PC-3 (cell line): ENCODE measurements around the gene COL1A1. TPM values are rescaled to one million over a fixed set of nuclear protein-coding genes. Genes with fewer than 3 reads are reported as not detected.

Experiments used
- ATAC-seq: fragments of 200-7000 bp; cut with Tn5 transposase; 2 replicates; pipeline ENCODE4 v1.9.1; 2020; ENCODE audit warnings: mild to moderate bottlenecking, moderate library complexity
- BruUV-seq: library from RNA; stranded (reverse); fragments of 400-500 nt; replicated peaks from 2 replicates; lab custom pipeline; 2021; lab: Mats Ljungman, UMichigan
- CTCF ChIA-PET: fragments of 300-600 bp; sonication (Branson Sonifier 250); formaldehyde crosslinking; loops from one replicate; lab custom pipeline; 2022; ENCODE audit warnings: antibody characterized with exemption; lab: Charles Lee
- POLR2A ChIA-PET: fragments of 300-600 bp; sonication (Branson Sonifier 250); formaldehyde crosslinking; loops from one replicate; lab custom pipeline; 2022; ENCODE audit warnings: antibody characterized with exemption; ENCODE audit not compliant: unreplicated experiment; lab: Charles Lee
- DNase-seq: peaks from one replicate; pipeline ENCODE4 v3.0.0-alpha.2; 2015
- H2AFZ ChIP-seq: fragments of 300-600 bp; sonication (generic); 2 replicates; pipeline ENCODE4 v1.6.0; 2016; ENCODE audit warnings: antibody characterized with exemption, low read length
- H3F3A ChIP-seq: fragments of 300-600 bp; sonication (generic); one replicate; pipeline ENCODE4 v1.6.0; 2017; ENCODE audit warnings: antibody characterized with exemption, low read length, control low read depth, mild to moderate bottlenecking; ENCODE audit not compliant: unreplicated experiment
- H3K27ac ChIP-seq: fragments of 300-600 bp; sonication (generic); 2 replicates; pipeline ENCODE4 v1.5.1; 2016; ENCODE audit warnings: mild to moderate bottlenecking, low read length
- H3K27me3 ChIP-seq: fragments of 300-600 bp; sonication (generic); 2 replicates; pipeline ENCODE4 v1.6.1; 2016; ENCODE audit warnings: low read length, mixed read lengths
- H3K36me3 ChIP-seq: fragments of 300-600 bp; sonication (generic); 2 replicates; pipeline ENCODE4 v1.6.1; 2016; ENCODE audit warnings: low read depth, mixed run types, low read length, mixed read lengths
- H3K4me1 ChIP-seq: fragments of 300-600 bp; sonication (generic); 2 replicates; pipeline ENCODE4 v1.5.1; 2016; ENCODE audit warnings: low read length; ENCODE audit not compliant: insufficient read depth
- H3K4me2 ChIP-seq: fragments of 300-600 bp; sonication (generic); 2 replicates; pipeline ENCODE4 v1.6.0; 2016; ENCODE audit warnings: low read length
- H3K4me3 ChIP-seq: fragments of 300-600 bp; sonication (generic); 2 replicates; pipeline ENCODE4 v1.5.1; 2016; ENCODE audit warnings: mild to moderate bottlenecking, low read length, mixed read lengths
- H3K79me2 ChIP-seq: fragments of 300-600 bp; sonication (generic); 2 replicates; pipeline ENCODE4 v1.6.1; 2017; ENCODE audit warnings: low read length, mixed read lengths
- H3K9ac ChIP-seq: fragments of 300-600 bp; sonication (generic); 2 replicates; pipeline ENCODE4 v1.6.0; 2016; ENCODE audit warnings: mild to moderate bottlenecking, low read length
- H3K9me2 ChIP-seq: fragments of 300-600 bp; sonication (generic); replicated peaks from 2 replicates; pipeline ENCODE4 v1.6.1; 2016; ENCODE audit warnings: mixed run types, low read length, mixed read lengths
- H3K9me3 ChIP-seq: fragments of 300-600 bp; sonication (generic); 2 replicates; pipeline ENCODE4 v1.6.1; 2016; ENCODE audit warnings: low read length, mixed read lengths
- H4K20me1 ChIP-seq: fragments of 300-600 bp; sonication (generic); 2 replicates; pipeline ENCODE4 v1.6.1; 2016; ENCODE audit warnings: low read length, mixed read lengths
- CTCF ChIP-seq: fragments of 300-600 bp; sonication (generic); conservative IDR thresholded peaks from 2 replicates; pipeline ENCODE4 v1.5.1; 2017; ENCODE audit warnings: antibody characterized with exemption, low read depth, mild to moderate bottlenecking, low read length
- EZH2 ChIP-seq: fragments of 300-600 bp; sonication (generic); IDR thresholded peaks from one replicate; pipeline ENCODE4 v1.6.1; 2017; ENCODE audit warnings: antibody characterized with exemption, mild to moderate bottlenecking, low read length; ENCODE audit not compliant: unreplicated experiment
- EZH2phosphoT487 ChIP-seq: fragments of 300-600 bp; sonication (generic); IDR thresholded peaks from 2 replicates; pipeline ENCODE4 v1.6.1; 2018; ENCODE audit warnings: mild to moderate bottlenecking, antibody characterized with exemption, low read length, borderline replicate concordance
- intact Hi-C: fragments of 100-400 bp; cut with micrococcal nuclease; formaldehyde crosslinking; loops from 2 replicates; pipeline ENCODE4 v1.9.0; 2023
- total RNA-seq: library from RNA; depleted of rRNA; stranded (reverse); fragments of >200 nt; gene quantifications from 2 replicates; pipeline ENCODE4 v1.2.3, GENCODE V29; 2014

COL1A1 gene
- total RNA-seq, 1 experiment from 2014 or later, result 30.6 TPM

GRCh38 chr17:50244771-50245170 lies 43.3 kb upstream of the COL1A1 start:
- H3K4me3 ChIP-seq, result no peak overlapping the region
- BruUV-seq, result no TSS peak
- H3K4me1 ChIP-seq, result no peaks in the 10 kb centered on the region
- H3K9me2 ChIP-seq, result no peaks in the 10 kb centered on the region
- intact Hi-C loops, result no loop called here
- H3K36me3 ChIP-seq, result no peaks in the 10 kb centered on the region
- no peaks in the 10 kb centered on the region for H3K9me3 ChIP-seq
- no peaks in the 10 kb centered on the region for H4K20me1 ChIP-seq
- H3K27me3 ChIP-seq, result peaks cover 4% of the 10 kb centered on the region; the same call in 1 of the 2 replicates
- H2AFZ ChIP-seq, result no peak overlapping the region
- H3F3A ChIP-seq, result no peaks in the 10 kb centered on the region
- DNase-seq (no peak), ATAC-seq (no peak)
- H3K79me2 ChIP-seq, result no peaks in the 10 kb centered on the region
- no peak overlapping the region for H3K9ac ChIP-seq
- TF ChIP-seq CTCF, result no peak
- TF ChIP-seq EZH2, result no peak
- TF ChIP-seq EZH2phosphoT487, result no peak
- H3K4me2 ChIP-seq, result no peak overlapping the region
- CTCF ChIA-PET, result no interaction called here
- H3K27ac ChIP-seq, result no peak overlapping the region
- POLR2A ChIA-PET, result no interaction called here

- no peaks in the 10 kb centered on the region for H4K20me1 ChIP-seq
- intact Hi-C loops, result no loop called here
- peaks cover 5% of the 10 kb centered on the region; the same call in 1 of the 2 replicates for H3K4me1 ChIP-seq
- H3K79me2 ChIP-seq, result no peaks in the 10 kb centered on the region
- H3K9me2 ChIP-seq, result no peaks in the 10 kb centered on the region
- no peaks in the 10 kb centered on the region for H3K36me3 ChIP-seq
- peaks cover 6% of the 10 kb centered on the region; the same call in 1 of the 2 replicates for H3K27me3 ChIP-seq
- TF ChIP-seq EZH2 (no peak), EZH2phosphoT487 (no peak), CTCF (no peak)
- no peak overlapping the region for H2AFZ ChIP-seq
- BruUV-seq, result no TSS peak
- H3K27ac ChIP-seq, result no peak overlapping the region
- no peak overlapping the region for H3K4me2 ChIP-seq
- H3K9me3 ChIP-seq, result no peaks in the 10 kb centered on the region
- no peak overlapping the region for H3K9ac ChIP-seq
- CTCF ChIA-PET, result no interaction called here
- POLR2A ChIA-PET, result no interaction called here
- no peaks in the 10 kb centered on the region for H3F3A ChIP-seq
- DNase-seq (no peak), ATAC-seq (no peak)
- H3K4me3 ChIP-seq, result no peak overlapping the region
These were observed 40.0 kb upstream of the COL1A1 start for GRCh38 chr17:50241431-50241830.

GRCh38 chr17:50240851-50241250 lies 39.4 kb upstream of the COL1A1 start:
- H3K4me2 ChIP-seq, result no peak overlapping the region
- no peaks in the 10 kb centered on the region for H3K36me3 ChIP-seq
- peaks cover 5% of the 10 kb centered on the region; the same call in 1 of the 2 replicates for H3K4me1 ChIP-seq
- no peaks in the 10 kb centered on the region for H4K20me1 ChIP-seq
- BruUV-seq, result no TSS peak
- intact Hi-C loops, result no loop called here
- CTCF ChIA-PET, result no interaction called here
- ATAC-seq (no peak), DNase-seq (no peak)
- no peaks in the 10 kb centered on the region for H3K9me2 ChIP-seq
- no peak for TF ChIP-seq EZH2phosphoT487
- H3K9ac ChIP-seq, result no peak overlapping the region
- H3K79me2 ChIP-seq, result no peaks in the 10 kb centered on the region
- no peak overlapping the region for H2AFZ ChIP-seq
- H3F3A ChIP-seq, result no peaks in the 10 kb centered on the region
- no peak overlapping the region for H3K27ac ChIP-seq
- peaks cover 6% of the 10 kb centered on the region; the same call in 1 of the 2 replicates for H3K27me3 ChIP-seq
- H3K9me3 ChIP-seq, result no peaks in the 10 kb centered on the region
- POLR2A ChIA-PET, result no interaction called here
- no peak overlapping the region for H3K4me3 ChIP-seq
